Activated gamma-delta T cell treated with Interleukin-2 at 50 U/mL for 16 hours (primary cell): ENCODE results near the gene MYDGF.
"Not testable (repeated sequence)": the region's sequence is repeated elsewhere in the genome, so short reads cannot be mapped to it uniquely, and the experiment has no call there.

ENCODE experiments used
- DNase-seq: peaks from one replicate; pipeline ENCODE4 v3.0.0-alpha.2; 2020

The MYDGF gene

GRCh38 chr19:4699826-4700692 is 29.9 kb upstream of the MYDGF start:
- no peak for DNase-seq

GRCh38 chr19:4697304-4697703 is 27.2 kb upstream of the MYDGF start:
- no peak for DNase-seq

GRCh38 chr19:4695224-4695731 is 25.1 kb upstream of the MYDGF start:
- DNase-seq, result no peak

GRCh38 chr19:4694211-4694987 is 24.3 kb upstream of the MYDGF start:
- DNase-seq, result no peak

- DNase-seq, result no peak
These were observed 23.5 kb upstream of the MYDGF start for GRCh38 chr19:4693471-4694121.

GRCh38 chr19:4693078-4693350 is 22.9 kb upstream of the MYDGF start:
- DNase-seq, result no peak

- DNase-seq, result no peak
These were observed 22.3 kb upstream of the MYDGF start for GRCh38 chr19:4692251-4693077.

GRCh38 chr19:4691373-4691772 is 21.2 kb upstream of the MYDGF start:
- no peak for DNase-seq

GRCh38 chr19:4690361-4690760 is 20.2 kb upstream of the MYDGF start:
- DNase-seq, result no peak

- DNase-seq, result no peak
These were observed 19.3 kb upstream of the MYDGF start for GRCh38 chr19:4689403-4689802.

GRCh38 chr19:4688587-4688986 is 18.4 kb upstream of the MYDGF start:
- DNase-seq, result no peak

- DNase-seq, result no peak
These were observed 17.3 kb upstream of the MYDGF start for GRCh38 chr19:4687396-4687795.

GRCh38 chr19:4686700-4687099 is 16.6 kb upstream of the MYDGF start:
- DNase-seq, result no peak

GRCh38 chr19:4684312-4685095 is 14.4 kb upstream of the MYDGF start:
- no peak for DNase-seq

GRCh38 chr19:4682417-4683200 is 12.5 kb upstream of the MYDGF start:
- DNase-seq, result no peak

- DNase-seq, result not testable (repeated sequence)
These were observed 9.9 kb upstream of the MYDGF start for GRCh38 chr19:4680021-4680420.

GRCh38 chr19:4678881-4679790 is 9.0 kb upstream of the MYDGF start:
- no peak for DNase-seq

- DNase-seq, result no peak
These were observed 7.0 kb upstream of the MYDGF start for GRCh38 chr19:4676955-4677731.

GRCh38 chr19:4675346-4675745 is 5.2 kb upstream of the MYDGF start:
- DNase-seq, result no peak
